PC-9 (cell line): Measurements from ENCODE around the gene FBXL5. TPM values are rescaled to one million over a fixed set of nuclear protein-coding genes. Genes with fewer than 3 reads are reported as not detected.

Experiments
- BruUV-seq: library from RNA; stranded (reverse); fragments of 400-500 nt; replicated peaks from 2 replicates; lab custom pipeline; 2021; lab: Mats Ljungman, UMichigan
- CTCF ChIA-PET: fragments of 300-600 bp; sonication (Branson Sonifier 250); formaldehyde crosslinking; loops from one replicate; lab custom pipeline; 2022; ENCODE audit warnings: antibody characterized with exemption; lab: Charles Lee
- POLR2A ChIA-PET: fragments of 300-600 bp; sonication (Branson Sonifier 250); formaldehyde crosslinking; loops from one replicate; lab custom pipeline; 2022; ENCODE audit warnings: antibody characterized with exemption; ENCODE audit not compliant: unreplicated experiment; lab: Charles Lee
- DNase-seq, 2 experiments: peaks; one replicate each; pipeline versions ENCODE4 v3.0.0 to v3.0.0-alpha.2; 2015 to 2022; ENCODE audit warnings: mixed read lengths in 1 of 2
- H2AFZ ChIP-seq: fragments of 200-600 bp; sonication (generic); 2 replicates; pipeline ENCODE4 v1.8.1; 2017; ENCODE audit warnings: antibody characterized with exemption
- H3F3A ChIP-seq: fragments of 200-600 bp; sonication (generic); 2 replicates; pipeline ENCODE4 v1.8.1; 2017; ENCODE audit warnings: antibody characterized with exemption, mild to moderate bottlenecking, low read depth; ENCODE audit not compliant: insufficient read depth
- H3K27ac ChIP-seq: fragments of 200-600 bp; sonication (generic); 2 replicates; pipeline ENCODE4 v1.6.1; 2016; ENCODE audit warnings: mixed run types
- H3K27me3 ChIP-seq: fragments of 200-600 bp; sonication (generic); 2 replicates; pipeline ENCODE4 v1.6.1; 2016; ENCODE audit warnings: low read depth, mixed run types; ENCODE audit not compliant: insufficient read depth
- H3K36me3 ChIP-seq: fragments of 200-600 bp; sonication (generic); 2 replicates; pipeline ENCODE4 v1.6.1; 2016; ENCODE audit warnings: low read depth, mixed run types
- H3K4me1 ChIP-seq: fragments of 200-600 bp; sonication (generic); replicated peaks from 2 replicates; pipeline ENCODE4 v1.6.1; 2016; ENCODE audit warnings: mixed run types; ENCODE audit not compliant: insufficient read depth
- H3K4me2 ChIP-seq: fragments of 200-600 bp; sonication (generic); 2 replicates; pipeline ENCODE4 v1.6.1; 2017; ENCODE audit warnings: mixed run types
- H3K4me3 ChIP-seq: fragments of 200-600 bp; sonication (generic); 2 replicates; pipeline ENCODE4 v1.6.1; 2016; ENCODE audit warnings: mixed run types
- H3K79me2 ChIP-seq: fragments of 200-600 bp; sonication (generic); 2 replicates; pipeline ENCODE4 v1.6.1; 2017; ENCODE audit warnings: low read depth, mixed run types
- H3K9me2 ChIP-seq: fragments of 200-600 bp; sonication (generic); 2 replicates; pipeline ENCODE4 v1.8.1; 2017; ENCODE audit warnings: mild to moderate bottlenecking; ENCODE audit not compliant: insufficient read depth
- H3K9me3 ChIP-seq: fragments of 200-600 bp; sonication (generic); 2 replicates; pipeline ENCODE4 v1.8.1; 2016; ENCODE audit warnings: low read depth; ENCODE audit not compliant: insufficient read depth
- H4K20me1 ChIP-seq: fragments of 200-600 bp; sonication (generic); 2 replicates; pipeline ENCODE4 v1.8.1; 2017; ENCODE audit not compliant: insufficient read depth
- EZH2 ChIP-seq: fragments of 200-600 bp; sonication (generic); IDR thresholded peaks from 2 replicates; pipeline ENCODE4 v1.8.0; 2017; ENCODE audit warnings: antibody characterized with exemption, low read depth
- intact Hi-C: fragments of 100-400 bp; cut with micrococcal nuclease; formaldehyde crosslinking; loops from one replicate; pipeline ENCODE4 v1.10.0; 2022; ENCODE audit not compliant: unreplicated experiment
- total RNA-seq: library from RNA; stranded (reverse); gene quantifications from 2 replicates; pipeline ENCODE4 v1.2.3, GENCODE V29; 2021
- TF ChIP-seq, protein P1 (sequence below): fragments of 200-600 bp; sonication (generic); conservative IDR thresholded peaks from 2 replicates; pipeline ENCODE4 v1.6.1; 2017; ENCODE audit warnings: mixed run types, antibody characterized with exemption, mild to moderate bottlenecking, moderate library complexity

Gene FBXL5
- total RNA-seq, 1 experiment from 2014 or later: 40.7 TPM

GRCh38 chr4:15689540-15689939 lies 34.4 kb upstream of the FBXL5 start:
- Histone ChIP-seq H4K20me1 (no peaks in the 10 kb centered on the region), H3K9me2 (no peaks in the 10 kb centered on the region), H3K9me3 (no peaks in the 10 kb centered on the region; the same call in 1 of the 2 replicates), H3K79me2 (peaks cover 8% of the 10 kb centered on the region), H3K4me3 (no peak overlapping the region), H3K4me1 (peaks cover 30% of the 10 kb centered on the region), H2AFZ (no peak overlapping the region), H3K27ac (peak overlapping the region; percentile 82), H3K4me2 (peak overlapping the region; percentile 56; the same call in 1 of the 2 replicates), H3K27me3 (no peaks in the 10 kb centered on the region), H3K36me3 (peaks cover 28% of the 10 kb centered on the region), H3F3A (peaks cover 19% of the 10 kb centered on the region)
- TF ChIP-seq, protein P1, sequence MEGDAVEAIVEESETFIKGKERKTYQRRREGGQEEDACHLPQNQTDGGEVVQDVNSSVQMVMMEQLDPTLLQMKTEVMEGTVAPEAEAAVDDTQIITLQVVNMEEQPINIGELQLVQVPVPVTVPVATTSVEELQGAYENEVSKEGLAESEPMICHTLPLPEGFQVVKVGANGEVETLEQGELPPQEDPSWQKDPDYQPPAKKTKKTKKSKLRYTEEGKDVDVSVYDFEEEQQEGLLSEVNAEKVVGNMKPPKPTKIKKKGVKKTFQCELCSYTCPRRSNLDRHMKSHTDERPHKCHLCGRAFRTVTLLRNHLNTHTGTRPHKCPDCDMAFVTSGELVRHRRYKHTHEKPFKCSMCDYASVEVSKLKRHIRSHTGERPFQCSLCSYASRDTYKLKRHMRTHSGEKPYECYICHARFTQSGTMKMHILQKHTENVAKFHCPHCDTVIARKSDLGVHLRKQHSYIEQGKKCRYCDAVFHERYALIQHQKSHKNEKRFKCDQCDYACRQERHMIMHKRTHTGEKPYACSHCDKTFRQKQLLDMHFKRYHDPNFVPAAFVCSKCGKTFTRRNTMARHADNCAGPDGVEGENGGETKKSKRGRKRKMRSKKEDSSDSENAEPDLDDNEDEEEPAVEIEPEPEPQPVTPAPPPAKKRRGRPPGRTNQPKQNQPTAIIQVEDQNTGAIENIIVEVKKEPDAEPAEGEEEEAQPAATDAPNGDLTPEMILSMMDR: no peak
- no peak for TF ChIP-seq EZH2
- DNase-seq: no peak
- no TSS peak for BruUV-seq
- ChIA-PET CTCF (no interaction called here), POLR2A (no interaction called here)
- intact Hi-C loops: no loop called here

DNA sequence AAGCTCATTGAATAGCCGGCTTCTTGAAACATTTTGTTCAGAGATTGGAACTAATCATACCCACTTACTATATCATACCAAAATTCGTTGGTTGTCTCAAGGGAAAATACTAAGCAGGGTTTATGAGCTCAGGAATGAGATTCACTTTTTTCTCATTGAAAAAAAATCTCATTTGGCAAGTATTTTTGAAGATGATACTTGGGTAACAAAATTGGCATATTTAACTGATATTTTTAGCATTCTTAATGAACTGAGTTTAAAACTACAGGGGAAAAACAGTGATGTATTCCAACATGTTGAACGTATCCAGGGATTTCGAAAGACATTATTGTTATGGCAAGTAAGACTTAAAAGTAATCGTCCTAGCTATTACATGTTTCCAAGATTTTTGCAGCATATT lies 32.9 kb upstream of the FBXL5 start:
- Histone ChIP-seq H3K36me3 (peaks cover 38% of the 10 kb centered on the region), H2AFZ (no peak overlapping the region), H3K4me1 (peaks cover 28% of the 10 kb centered on the region), H3K79me2 (peaks cover 22% of the 10 kb centered on the region), H4K20me1 (no peaks in the 10 kb centered on the region), H3K4me2 (no peak overlapping the region), H3K27me3 (no peaks in the 10 kb centered on the region), H3K4me3 (no peak overlapping the region), H3K27ac (no peak overlapping the region), H3K9me2 (no peaks in the 10 kb centered on the region), H3K9me3 (no peaks in the 10 kb centered on the region), H3F3A (peaks cover 8% of the 10 kb centered on the region)
- no peak for DNase-seq
- intact Hi-C loops: no loop called here
- BruUV-seq: no TSS peak
- TF ChIP-seq, protein P1: no peak
- no peak for TF ChIP-seq EZH2
- CTCF ChIA-PET: interaction anchor here (0.6 kb wide), 1 partner anchor 118 kb away, joined by 3 read pairs; no protein-coding TSS in a partner anchor
- POLR2A ChIA-PET: no interaction called here

GRCh38 chr4:15684498-15684897 lies 29.3 kb upstream of the FBXL5 start:
- Histone ChIP-seq H3K27ac (no peak overlapping the region), H4K20me1 (no peaks in the 10 kb centered on the region), H3K4me3 (no peak overlapping the region), H3K4me1 (peaks cover 27% of the 10 kb centered on the region), H3K27me3 (no peaks in the 10 kb centered on the region), H3K79me2 (peaks cover 51% of the 10 kb centered on the region), H3K9me2 (no peaks in the 10 kb centered on the region), H3K4me2 (no peak overlapping the region), H3K36me3 (peaks cover 38% of the 10 kb centered on the region), H3K9me3 (no peaks in the 10 kb centered on the region), H3F3A (no peaks in the 10 kb centered on the region; the same call in 1 of the 2 replicates), H2AFZ (no peak overlapping the region)
- ChIA-PET CTCF (no interaction called here), POLR2A (no interaction called here)
- intact Hi-C loops: no loop called here
- no peak for DNase-seq
- TF ChIP-seq, protein P1: no peak
- no peak for TF ChIP-seq EZH2
- no TSS peak for BruUV-seq
